ENCODE measurements around the gene MRPL22.
"Not testable (repeated sequence)": the region's sequence is repeated elsewhere in the genome, so short reads cannot be mapped to it uniquely, and the experiment has no call there.

Gene MRPL22
- total RNA-seq, result 4.6 to 18.1 (median 12.0) reads per million in 17 experiments

- DNase-seq, result peak; percentile 96 to 98 (median 96)
Observed at GRCh38 chr5:154940772-154941620, at the start of gene MRPL22. Gene MRPL22 (plus strand): TSS chr5:154941073. CDS start chr5:154941111, 38 bp downstream.

GRCh38 chr5:154892369-154892771 lies 48.5 kb upstream of the MRPL22 start:
- no peak for DNase-seq

GRCh38 chr5:154893381-154893780 lies 47.5 kb upstream of the MRPL22 start:
- DNase-seq, result no peak

- no peak for DNase-seq
Observed at GRCh38 chr5:154895606-154896561, 45.0 kb upstream of the MRPL22 start.

- no peak for DNase-seq
Observed at GRCh38 chr5:154896562-154897165, 44.2 kb upstream of the MRPL22 start.

GRCh38 chr5:154898210-154898609 lies 42.7 kb upstream of the MRPL22 start:
- DNase-seq, result no peak

- DNase-seq, result no peak
Observed at GRCh38 chr5:154899151-154899816, 41.6 kb upstream of the MRPL22 start.

GRCh38 chr5:154900066-154900465 lies 40.8 kb upstream of the MRPL22 start:
- no peak for DNase-seq

- DNase-seq, result no peak
Observed at GRCh38 chr5:154901276-154901675, 39.6 kb upstream of the MRPL22 start.

GRCh38 chr5:154901913-154902312 lies 39.0 kb upstream of the MRPL22 start:
- no peak for DNase-seq

- not testable (repeated sequence) for DNase-seq
Observed at GRCh38 chr5:154905601-154906000, 35.3 kb upstream of the MRPL22 start.

- no peak for DNase-seq
Observed at GRCh38 chr5:154916874-154917273, 24.0 kb upstream of the MRPL22 start.

GRCh38 chr5:154917757-154918156 lies 23.1 kb upstream of the MRPL22 start:
- DNase-seq, result no peak

GRCh38 chr5:154923441-154924430 lies 17.1 kb upstream of the MRPL22 start:
- no peak for DNase-seq

GRCh38 chr5:154933537-154933936 lies 7.3 kb upstream of the MRPL22 start:
- no peak for DNase-seq

- no peak for DNase-seq
Observed at GRCh38 chr5:154934881-154935280, 6.0 kb upstream of the MRPL22 start.

GRCh38 chr5:154937186-154937717 lies 3.6 kb upstream of the MRPL22 start:
- no peak for DNase-seq

GRCh38 chr5:154937718-154938466 lies 3.0 kb upstream of the MRPL22 start, which contains the start of gene GEMIN5:
Gene GEMIN5 (minus strand): TSS chr5:154938211. CDS start chr5:154938133, 78 bp downstream.
- DNase-seq, result peak; percentile 90 to 95 (median 93)

GRCh38 chr5:154939387-154939786 lies 1.5 kb upstream of the MRPL22 start:
- DNase-seq, result not testable (repeated sequence)

- DNase-seq, result no peak
Observed at GRCh38 chr5:154940375-154940771, 500 bp upstream of the MRPL22 start.

Data from suppressor macrophage (primary cell).